Measurements from ENCODE around the gene TMEM138.

GRCh38 chr11:61336171-61336935, 25.8 kb upstream of the TMEM138 start:
- no peak for TF ChIP-seq POLR2A (IDR thresholded peaks at IDR 0.05; ENCODE audit: low read length)
- no peak for TF ChIP-seq GATA1 (IDR thresholded peaks at IDR 0.05; ENCODE audit: low read depth, low read length)

Measured in erythroblast (primary cell).